PC-3 (cell line): ENCODE measurements around the gene CIDEB.

Experiments used
- CTCF ChIP-seq: fragments of 300-600 bp; sonication (generic); conservative IDR thresholded peaks from 2 replicates; pipeline ENCODE4 v1.5.1; 2017; ENCODE audit warnings: antibody characterized with exemption, low read depth, mild to moderate bottlenecking, low read length
- EZH2 ChIP-seq: fragments of 300-600 bp; sonication (generic); IDR thresholded peaks from one replicate; pipeline ENCODE4 v1.6.1; 2017; ENCODE audit warnings: antibody characterized with exemption, mild to moderate bottlenecking, low read length; ENCODE audit not compliant: unreplicated experiment
- EZH2phosphoT487 ChIP-seq: fragments of 300-600 bp; sonication (generic); IDR thresholded peaks from 2 replicates; pipeline ENCODE4 v1.6.1; 2018; ENCODE audit warnings: mild to moderate bottlenecking, antibody characterized with exemption, low read length, borderline replicate concordance

DNA sequence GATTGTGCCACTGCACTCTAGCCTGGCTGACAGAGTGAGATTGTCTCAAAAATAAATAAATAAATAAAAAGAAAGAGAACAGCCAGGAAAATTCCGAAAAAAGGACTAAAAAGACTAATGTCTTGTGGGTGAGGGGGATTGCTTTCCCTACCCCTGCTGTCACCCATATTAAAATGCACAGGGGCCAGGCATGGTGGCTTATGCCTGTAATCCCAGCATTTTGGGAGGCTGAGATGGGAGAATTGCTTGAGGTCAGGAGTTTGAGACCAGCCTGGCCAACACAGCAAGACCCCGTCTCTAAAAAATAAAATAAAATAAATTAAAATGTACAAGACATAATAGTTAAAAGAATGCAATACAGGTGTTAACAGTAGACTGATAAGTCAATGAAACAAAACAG lies 14.3 kb downstream of the CIDEB start:
- TF ChIP-seq CTCF (no peak), EZH2 (no peak), EZH2phosphoT487 (no peak)
